Brain pericyte (primary cell): ENCODE measurements around the gene SERPINE2.

Source experiments
- DNase-seq: peaks from one replicate; pipeline ENCODE4 v3.0.0-alpha.2; 2012; ENCODE audit warnings: low read depth, low spot score

SERPINE2 gene

DNA sequence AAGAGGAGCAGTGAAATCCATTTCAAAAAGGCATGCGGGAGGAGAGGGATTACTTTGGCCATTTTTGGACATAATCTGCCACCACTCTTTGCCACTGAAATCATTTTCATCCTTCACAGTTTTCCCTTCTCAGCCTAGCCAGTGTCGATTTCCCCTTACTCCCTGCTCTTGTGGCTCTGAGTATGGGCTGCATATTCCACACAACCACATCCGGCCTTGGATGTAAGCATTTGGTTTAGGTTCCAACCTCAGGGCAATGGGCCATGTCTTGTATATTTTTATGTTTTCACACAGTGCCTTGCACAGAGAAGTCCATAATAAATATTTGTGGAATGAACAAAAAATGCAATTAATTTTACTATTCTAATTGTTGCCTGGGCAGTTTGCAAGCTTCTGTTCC lies 7.7 kb upstream of the SERPINE2 start:
- DNase-seq: no peak

- DNase-seq: no peak
Measured at GRCh38 chr2:224042191-224042696, 3.2 kb upstream of the SERPINE2 start.

GRCh38 chr2:224041554-224041953 lies 2.5 kb upstream of the SERPINE2 start:
- DNase-seq: no peak

- DNase-seq: no peak
Measured at GRCh38 chr2:224040753-224041152, 1.7 kb upstream of the SERPINE2 start.

GRCh38 chr2:224039770-224040440 lies 819 bp upstream of the SERPINE2 start:
- DNase-seq: no peak

GRCh38 chr2:224038830-224039079 lies 331 bp downstream of the SERPINE2 start:
- no peak for DNase-seq

DNA sequence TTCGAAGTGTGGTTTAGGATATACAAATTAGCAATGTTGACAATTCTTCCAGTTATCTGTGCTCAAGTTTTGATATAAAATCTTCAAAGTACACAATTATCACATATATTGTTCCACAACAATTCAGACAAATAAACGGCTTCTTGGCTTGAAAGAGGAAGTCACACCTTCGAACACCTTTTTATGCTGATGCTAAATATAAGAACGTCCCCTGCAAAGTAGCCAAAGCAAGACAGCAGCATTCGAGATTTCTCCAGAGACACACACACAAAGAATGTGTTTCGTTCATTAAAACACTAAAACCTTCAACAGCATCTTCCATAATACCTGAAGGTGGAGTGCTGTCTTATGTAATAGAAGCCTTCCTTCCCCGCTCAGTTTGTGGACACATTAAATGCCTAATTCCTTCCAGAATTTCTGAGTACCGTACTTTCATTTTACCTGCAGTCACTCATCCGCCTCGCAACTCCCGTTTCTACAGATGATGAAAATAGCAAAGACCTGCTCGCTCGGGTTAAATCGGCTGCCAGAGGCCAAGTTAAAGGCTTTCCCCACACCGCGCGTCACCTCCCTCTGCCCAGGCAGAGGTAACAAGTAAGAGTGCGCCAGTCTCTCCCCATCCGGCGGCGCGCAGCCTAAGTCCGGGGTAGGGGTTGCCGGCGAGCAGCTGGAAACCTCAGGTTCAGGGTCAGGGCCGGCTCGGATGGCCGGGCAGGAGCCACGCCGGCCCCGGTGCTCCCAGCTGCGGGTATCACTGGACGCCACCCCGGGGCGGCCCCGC lies 847 bp downstream of the SERPINE2 start:
- no peak for DNase-seq

- DNase-seq: no peak
Measured at GRCh38 chr2:224036731-224037361, 2.2 kb downstream of the SERPINE2 start.

GRCh38 chr2:224034017-224034416 lies 5.1 kb downstream of the SERPINE2 start:
- DNase-seq: no peak

DNA sequence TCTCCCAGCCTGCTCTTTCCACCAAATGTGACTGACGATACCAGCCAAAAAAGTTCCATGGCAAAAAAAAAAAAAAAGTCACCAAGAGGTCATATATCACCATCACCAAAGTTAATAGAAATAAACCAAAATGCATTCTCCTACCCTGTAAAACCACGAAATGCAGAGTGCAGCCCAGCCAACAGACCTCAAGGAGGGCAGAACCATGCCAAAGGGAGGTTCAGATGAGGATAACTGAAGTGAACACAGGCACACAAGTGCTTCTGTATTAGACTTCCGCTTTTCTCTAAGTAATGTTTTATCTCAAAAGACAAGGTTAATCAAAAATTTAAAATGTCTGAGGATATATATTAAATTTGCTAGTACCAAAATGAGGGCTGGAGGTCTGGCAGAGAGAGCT lies 5.5 kb downstream of the SERPINE2 start:
- DNase-seq: no peak

DNA sequence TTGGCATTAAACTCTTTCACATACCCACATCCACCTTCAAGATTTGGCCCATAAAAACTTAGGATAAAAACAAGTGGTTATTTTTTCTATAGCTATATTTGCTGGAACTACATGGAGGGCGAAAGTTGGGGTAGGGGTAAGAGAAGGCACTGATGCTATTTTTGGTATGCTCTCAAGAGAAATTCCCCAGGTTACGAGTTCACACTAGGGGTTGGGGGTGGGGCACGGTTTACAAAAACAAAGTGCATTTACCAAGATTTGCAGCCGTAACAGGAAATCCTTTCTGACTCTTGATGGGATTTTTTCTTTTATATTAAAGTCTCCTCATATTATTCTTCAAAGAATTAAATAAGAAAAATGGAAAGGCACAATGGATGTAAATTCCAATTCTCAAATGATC lies 6.8 kb downstream of the SERPINE2 start:
- DNase-seq: no peak

GRCh38 chr2:224031358-224031970 lies 7.6 kb downstream of the SERPINE2 start:
- no peak for DNase-seq

GRCh38 chr2:224030786-224031185 lies 8.3 kb downstream of the SERPINE2 start:
- no peak for DNase-seq

DNA sequence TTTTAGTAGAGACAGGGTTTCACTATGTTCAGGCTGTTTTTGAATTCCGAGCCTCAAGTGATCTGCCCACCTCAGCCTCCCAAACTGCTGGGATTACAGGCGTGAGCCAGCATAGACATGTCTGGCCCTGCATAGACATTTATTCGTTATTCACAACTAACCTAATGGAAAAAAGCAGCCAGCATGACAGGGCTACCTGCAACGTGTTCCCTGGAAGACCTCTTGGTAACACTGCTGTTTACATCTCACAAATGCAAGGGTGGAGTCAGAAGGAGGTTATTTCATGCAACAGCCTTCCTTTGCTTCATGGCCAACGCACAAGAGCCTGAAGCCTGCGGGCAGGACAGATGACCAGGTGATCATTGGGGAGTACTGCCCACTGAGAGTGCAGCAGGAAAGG lies 9.2 kb downstream of the SERPINE2 start:
- no peak for DNase-seq

DNA sequence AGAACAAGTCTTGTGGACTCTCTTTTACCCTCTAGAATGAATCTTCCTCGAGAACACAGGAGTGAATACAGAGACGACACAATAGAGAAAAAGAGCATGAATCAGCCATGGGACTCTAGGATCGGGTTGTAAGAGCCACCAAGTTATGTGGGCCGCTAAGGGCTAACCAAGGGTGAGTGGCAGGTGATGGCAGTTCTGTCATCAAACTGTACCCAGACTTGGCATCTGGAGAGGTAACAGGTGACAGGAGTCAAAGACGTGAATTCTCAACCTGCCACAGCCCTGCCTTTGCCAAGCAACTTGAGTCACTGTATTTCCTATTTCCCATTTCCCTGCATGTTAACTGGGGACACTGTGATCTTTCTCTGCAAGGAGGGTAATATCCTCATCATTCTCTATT lies 11.2 kb downstream of the SERPINE2 start:
- DNase-seq: no peak

DNA sequence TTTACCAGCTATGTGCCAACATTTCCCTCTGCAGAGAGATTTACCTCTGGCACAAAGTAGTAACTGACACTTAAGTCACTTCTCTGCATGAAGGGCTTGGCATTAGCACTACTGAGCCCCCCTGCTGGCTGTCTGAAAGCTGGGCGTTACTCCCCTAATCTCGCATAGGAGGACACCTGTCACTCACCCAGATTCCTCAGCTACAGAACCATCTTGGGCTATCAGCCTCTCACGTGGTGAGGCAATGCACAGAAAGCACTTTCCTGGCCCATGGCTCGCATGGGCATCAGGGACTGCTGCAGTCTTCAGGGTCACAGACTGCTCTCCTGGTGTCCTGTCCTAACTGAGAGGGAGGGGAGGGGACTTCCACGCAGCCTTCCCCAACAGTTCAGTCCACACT lies 12.0 kb downstream of the SERPINE2 start:
- DNase-seq: no peak

DNA sequence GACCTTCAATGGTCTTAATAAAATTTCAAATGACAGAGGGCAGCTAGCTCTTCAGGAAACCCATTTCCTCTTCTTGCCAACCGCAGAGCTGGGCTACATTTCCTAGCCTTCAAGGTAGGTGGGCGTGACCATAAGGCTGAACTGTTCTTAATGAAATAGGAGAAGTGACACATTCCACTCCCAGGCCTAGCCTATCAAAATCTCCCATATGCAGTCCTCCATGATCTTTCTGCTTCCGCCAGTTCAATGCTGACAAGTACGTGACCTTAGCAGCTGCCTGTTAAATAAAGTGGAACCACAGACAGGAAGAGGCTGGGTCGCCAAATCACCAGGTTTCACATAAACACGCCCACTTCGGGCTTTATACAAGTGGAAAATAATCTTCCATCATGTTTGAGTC lies 13.2 kb downstream of the SERPINE2 start:
- no peak for DNase-seq

DNA sequence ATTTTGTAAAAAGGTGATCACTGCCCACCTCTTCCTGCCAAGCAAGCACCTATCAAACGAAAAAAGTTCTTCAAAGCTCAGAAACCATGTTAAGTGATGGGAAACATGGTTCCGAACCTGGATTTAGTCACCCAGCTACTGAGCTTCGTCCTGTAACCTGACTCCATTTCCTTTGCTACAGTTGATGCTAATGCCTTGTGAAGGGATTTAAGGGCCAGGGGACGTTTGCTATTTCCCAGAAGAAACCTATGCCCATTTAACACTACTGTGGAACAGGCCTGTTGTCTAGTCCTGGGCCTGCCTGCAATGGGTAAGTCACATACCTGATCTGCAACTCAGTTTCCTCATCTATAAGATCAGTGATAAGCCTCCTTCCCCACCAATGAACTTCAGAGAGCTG lies 14.8 kb downstream of the SERPINE2 start:
- DNase-seq: no peak

DNA sequence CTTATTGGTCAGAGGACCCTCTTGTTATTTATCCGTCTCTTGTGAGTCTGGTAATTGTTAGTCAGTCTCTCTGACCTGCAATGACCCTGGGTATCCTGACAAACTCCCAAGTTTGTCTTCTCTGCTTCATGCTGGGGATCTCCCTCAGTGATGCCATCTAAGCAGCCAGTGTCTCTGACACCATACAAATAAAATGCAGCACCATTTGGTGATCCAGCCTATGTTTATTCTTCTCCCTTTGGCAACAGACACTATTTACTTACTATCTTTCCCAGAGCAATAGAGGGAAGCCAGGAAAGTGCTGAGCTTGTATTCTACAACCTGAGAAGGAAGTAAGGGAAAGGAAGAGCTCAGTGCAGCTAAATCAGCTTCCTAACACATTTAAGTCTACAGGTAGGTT lies 15.9 kb downstream of the SERPINE2 start:
- no peak for DNase-seq

GRCh38 chr2:224022486-224022885 lies 16.6 kb downstream of the SERPINE2 start:
- no peak for DNase-seq

DNA sequence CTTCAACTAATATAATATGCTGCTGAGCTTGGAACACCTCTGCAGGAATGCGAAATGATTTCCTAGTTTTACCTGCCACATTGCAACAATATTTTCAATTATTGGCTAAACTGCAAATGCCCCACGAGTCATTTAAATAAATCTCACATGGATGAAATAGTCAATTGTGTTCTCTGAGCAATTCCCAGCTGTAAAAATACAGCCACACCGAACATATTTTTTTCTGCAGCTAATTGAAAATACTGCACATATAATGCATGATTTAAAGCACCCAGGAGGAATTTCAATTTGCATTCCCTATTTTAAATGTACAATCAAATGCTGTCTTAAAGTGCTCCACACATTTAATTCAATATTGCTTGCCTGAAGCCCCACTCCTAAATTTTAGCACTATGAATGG lies 18.6 kb downstream of the SERPINE2 start:
- DNase-seq: no peak

DNA sequence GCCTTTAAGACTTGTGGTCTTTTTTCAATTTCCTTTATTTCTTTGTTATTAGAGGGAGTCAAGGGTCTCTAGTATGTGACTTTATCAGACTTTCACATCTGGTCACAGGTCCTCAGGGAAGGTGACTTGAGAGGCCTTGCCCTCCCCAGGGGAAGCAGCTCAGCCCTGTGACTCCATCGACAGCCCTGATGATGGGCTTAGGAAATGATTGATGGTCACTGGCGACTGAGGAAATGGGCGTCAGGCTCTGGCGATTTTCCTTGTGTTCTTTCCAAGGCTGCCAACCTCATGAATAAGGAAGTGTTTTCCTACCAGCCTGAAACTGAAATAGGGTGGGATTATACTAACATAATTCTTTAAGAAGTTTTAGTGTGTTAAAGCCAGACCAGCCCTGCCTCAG lies 21.1 kb downstream of the SERPINE2 start:
- no peak for DNase-seq

GRCh38 chr2:224016963-224017362 lies 22.1 kb downstream of the SERPINE2 start:
- DNase-seq: no peak
